Inflammatory macrophage treated with lipopolysaccharide for 1 hour (primary cell): ENCODE measurements around the gene CDH13.

Experiments
- DNase-seq, 2 donors: peaks; one replicate each; pipeline ENCODE4 v3.0.0-alpha.2; 2020 to 2022

CDH13 gene

GRCh38 chr16:83833921-83834320 is 1207.2 kb downstream of the CDH13 start:
- no peak for DNase-seq

- DNase-seq: peak in 1 of 2 donors; percentile 30
These were observed 1209.1 kb downstream of the CDH13 start for GRCh38 chr16:83835586-83836566.

- DNase-seq: no peak
These were observed 1210.8 kb downstream of the CDH13 start for GRCh38 chr16:83837566-83837965.

- no peak for DNase-seq
These were observed 1211.4 kb downstream of the CDH13 start for GRCh38 chr16:83838151-83838550.

GRCh38 chr16:83839561-83839960 is 1212.8 kb downstream of the CDH13 start:
- DNase-seq: no peak

GRCh38 chr16:83840060-83840617 is 1213.4 kb downstream of the CDH13 start:
- DNase-seq: no peak

- DNase-seq: no peak
These were observed 1215.5 kb downstream of the CDH13 start for GRCh38 chr16:83842291-83842690.

- DNase-seq: peak; percentile 43 to 54
These were observed 1216.2 kb downstream of the CDH13 start for GRCh38 chr16:83842756-83843507.

- DNase-seq: peak; percentile 12 to 25
These were observed 1216.9 kb downstream of the CDH13 start for GRCh38 chr16:83843657-83844056.

GRCh38 chr16:83845263-83845662 is 1218.5 kb downstream of the CDH13 start:
- no peak for DNase-seq

- peak; percentile 80 to 92 for DNase-seq
These were observed 1220.8 kb downstream of the CDH13 start for GRCh38 chr16:83847371-83848225.

GRCh38 chr16:83849421-83849820 is 1222.7 kb downstream of the CDH13 start:
- no peak for DNase-seq
